ENCODE results near the gene MKKS. TPM values are rescaled to one million over a fixed set of nuclear protein-coding genes. Genes with fewer than 3 reads are reported as not detected.

Gene MKKS
- total and polyA plus RNA-seq, 2 of the 13 experiments (the other 11 are each of a cell fraction or from before 2014, with no cell fraction given): 26.7 to 34.5 TPM

- no peak; the same call in 1 of the 2 replicates for TF ChIP-seq CENPBD1 (CRISPR knock-in tag; IDR thresholded peaks at IDR 0.05; ENCODE audit: borderline replicate concordance, low read depth)
- TF ChIP-seq ZNF841 (CRISPR knock-in tag; IDR thresholded peaks at IDR 0.05; ENCODE audit: borderline replicate concordance): no peak
- TF ChIP-seq ZNF34 (CRISPR knock-in tag; IDR thresholded peaks at IDR 0.05; ENCODE audit: borderline replicate concordance): no peak
- no peak for TF ChIP-seq ZBTB49 (CRISPR knock-in tag; IDR thresholded peaks at IDR 0.05; ENCODE audit: borderline replicate concordance)
- TF ChIP-seq FOXO1 (CRISPR knock-in tag; IDR thresholded peaks at IDR 0.05): peak; percentile 69; the same call in 1 of the 2 replicates
- no peak for TF ChIP-seq ZXDC (CRISPR knock-in tag; IDR thresholded peaks at IDR 0.05)
- TF ChIP-seq ATF6 (CRISPR knock-in tag; conservative IDR thresholded peaks at IDR 0.05): no peak; the same call in 1 of the 2 replicates
- no peak for TF ChIP-seq HNRNPLL (IDR thresholded peaks at IDR 0.05; ENCODE audit: low read depth, low read length, poor library complexity, severe bottlenecking)
- no peak for TF ChIP-seq ARID2 (CRISPR knock-in tag; IDR thresholded peaks at IDR 0.05; ENCODE audit: borderline replicate concordance)
- TF ChIP-seq ARID5B (CRISPR knock-in tag; IDR thresholded peaks at IDR 0.05): peak; percentile 98
- TF ChIP-seq HOXA9 (CRISPR knock-in tag; IDR thresholded peaks at IDR 0.05; ENCODE audit: borderline replicate concordance): no peak
- TF ChIP-seq POLR2G (IDR thresholded peaks at IDR 0.05; ENCODE audit: low read depth, low read length): peak; percentile 44
- TF ChIP-seq NFIB (CRISPR knock-in tag; IDR thresholded peaks at IDR 0.05; ENCODE audit: borderline replicate concordance): no peak
- TF ChIP-seq NCOR1 (IDR thresholded peaks at IDR 0.05; ENCODE audit: borderline replicate concordance, low read length): peak; percentile 99
- TF ChIP-seq ZSCAN12 (CRISPR knock-in tag; IDR thresholded peaks at IDR 0.05): no peak
- TF ChIP-seq U2AF1 (optimal IDR thresholded peaks at IDR 0.05; ENCODE audit: low read depth, low read length): no peak
- TF ChIP-seq NCOA5 (CRISPR knock-in tag; IDR thresholded peaks at IDR 0.05): no peak
These were observed 65.9 kb downstream of the MKKS start (continued) for GRCh38 chr20:10367943-10368701.

Data from HepG2 (cell line).